KMS-11 (cell line): ENCODE data around the gene ITGAV.

Experiments
- H2AFZ ChIP-seq: fragments of 200-600 bp; sonication (generic); 2 replicates; pipeline ENCODE4 v1.6.1; 2016; ENCODE audit warnings: antibody characterized with exemption, mixed run types, low read depth
- H3K27ac ChIP-seq: fragments of 200-600 bp; sonication (generic); 2 replicates; pipeline ENCODE4 v1.6.1; 2016; ENCODE audit warnings: mild to moderate bottlenecking, mixed run types
- H3K27me3 ChIP-seq: fragments of 200-600 bp; sonication (generic); 2 replicates; pipeline ENCODE4 v1.6.1; 2017; ENCODE audit warnings: mild to moderate bottlenecking, low read depth, mixed run types, moderate library complexity; ENCODE audit not compliant: insufficient read depth
- H3K36me3 ChIP-seq: fragments of 200-600 bp; sonication (generic); 2 replicates; pipeline ENCODE4 v1.6.1; 2017; ENCODE audit warnings: mild to moderate bottlenecking, mixed run types; ENCODE audit not compliant: insufficient read depth
- H3K4me1 ChIP-seq: fragments of 200-600 bp; sonication (generic); 2 replicates; pipeline ENCODE4 v1.6.1; 2016; ENCODE audit warnings: mild to moderate bottlenecking, low read depth, mixed run types; ENCODE audit not compliant: poor library complexity, severe bottlenecking
- H3K4me2 ChIP-seq: fragments of 200-600 bp; sonication (generic); 2 replicates; pipeline ENCODE4 v1.7.0; 2016; ENCODE audit warnings: mild to moderate bottlenecking, mixed run types
- H3K4me3 ChIP-seq: fragments of 200-600 bp; sonication (generic); IDR thresholded peaks from 2 replicates; pipeline ENCODE4 v1.6.1; 2017; ENCODE audit warnings: low read depth, low read length, mixed read lengths; ENCODE audit not compliant: insufficient read depth
- H3K79me2 ChIP-seq: fragments of 200-600 bp; sonication (generic); 2 replicates; pipeline ENCODE4 v1.6.1; 2016; ENCODE audit warnings: low read depth, mixed run types; ENCODE audit not compliant: insufficient read depth
- H3K9ac ChIP-seq: fragments of 200-600 bp; sonication (generic); 2 replicates; pipeline ENCODE4 v1.6.1; 2016; ENCODE audit warnings: mild to moderate bottlenecking, mixed run types
- H4K20me1 ChIP-seq: fragments of 200-600 bp; sonication (generic); 2 replicates; pipeline ENCODE4 v1.6.1; 2016; ENCODE audit warnings: mild to moderate bottlenecking, mixed run types; ENCODE audit not compliant: insufficient read depth
- CTCF ChIP-seq: fragments of 200-600 bp; sonication (generic); conservative IDR thresholded peaks from 2 replicates; pipeline ENCODE4 v1.6.1; 2017; ENCODE audit warnings: low read depth, mild to moderate bottlenecking, antibody characterized with exemption, low read length, moderate library complexity, mixed read lengths

The ITGAV gene

DNA sequence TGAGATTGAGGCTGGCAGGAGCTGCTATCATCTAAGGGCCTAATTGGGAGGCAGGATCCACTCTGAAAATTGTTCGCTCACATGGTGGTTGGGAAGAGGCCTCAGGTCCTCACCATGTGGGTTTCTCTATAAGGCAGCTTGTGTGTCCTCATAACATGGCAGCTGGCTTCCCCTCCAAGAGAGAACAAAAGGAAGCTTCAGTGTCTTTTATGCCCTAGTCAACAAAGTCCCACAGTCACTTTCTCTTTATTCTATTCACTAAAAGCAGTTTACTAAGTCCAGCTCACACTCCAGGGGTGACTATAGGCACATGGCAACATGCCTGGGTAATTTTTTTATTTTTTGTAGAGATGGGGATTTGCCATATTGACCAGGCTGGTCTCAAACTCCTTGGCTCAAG lies 5.8 kb upstream of the ITGAV start:
- no peak overlapping the region for H2AFZ ChIP-seq
- no peak overlapping the region for H3K4me2 ChIP-seq
- H4K20me1 ChIP-seq = no peaks in the 10 kb centered on the region
- TF ChIP-seq CTCF = no peak
- no peak overlapping the region for H3K27ac ChIP-seq
- no peak overlapping the region for H3K4me3 ChIP-seq
- H3K4me1 ChIP-seq = peaks cover 4% of the 10 kb centered on the region
- H3K79me2 ChIP-seq = no peaks in the 10 kb centered on the region
- H3K9ac ChIP-seq = no peak overlapping the region
- no peaks in the 10 kb centered on the region for H3K27me3 ChIP-seq
- H3K36me3 ChIP-seq = no peaks in the 10 kb centered on the region

DNA sequence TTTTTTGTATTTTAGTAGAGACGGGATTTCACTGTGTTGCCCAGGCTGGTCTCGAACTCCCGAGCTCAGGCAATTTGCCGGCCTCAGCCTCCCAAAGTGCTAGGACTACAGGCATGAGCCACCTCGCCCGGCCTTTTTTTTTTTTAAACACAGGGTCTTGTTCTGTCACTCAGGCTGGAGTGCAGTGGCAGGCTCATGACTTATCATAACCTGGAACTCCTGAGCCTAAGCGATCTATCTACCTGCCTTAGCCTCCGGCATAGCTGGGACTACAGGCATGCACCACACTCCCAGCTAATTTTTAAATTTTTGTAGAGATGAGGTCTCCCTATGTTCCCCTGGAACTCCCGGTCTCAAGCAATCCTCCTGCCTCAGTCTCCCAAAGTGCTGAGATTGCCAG lies 1.4 kb upstream of the ITGAV start:
- no peak for TF ChIP-seq CTCF
- H4K20me1 ChIP-seq = no peaks in the 10 kb centered on the region
- 0 out of 2 replicates have a peak overlapping the region, but pooled peaks have one; percentile 99 for H2AFZ ChIP-seq
- H3K4me2 ChIP-seq = 0 out of 2 replicates have a peak overlapping the region, but pooled peaks have one; percentile 89
- no peak overlapping the region for H3K4me3 ChIP-seq
- peaks cover 28% of the 10 kb centered on the region for H3K79me2 ChIP-seq
- peaks cover 27% of the 10 kb centered on the region for H3K4me1 ChIP-seq
- H3K9ac ChIP-seq = no peak overlapping the region
- no peaks in the 10 kb centered on the region for H3K36me3 ChIP-seq
- H3K27ac ChIP-seq = no peak overlapping the region
- no peaks in the 10 kb centered on the region for H3K27me3 ChIP-seq

DNA sequence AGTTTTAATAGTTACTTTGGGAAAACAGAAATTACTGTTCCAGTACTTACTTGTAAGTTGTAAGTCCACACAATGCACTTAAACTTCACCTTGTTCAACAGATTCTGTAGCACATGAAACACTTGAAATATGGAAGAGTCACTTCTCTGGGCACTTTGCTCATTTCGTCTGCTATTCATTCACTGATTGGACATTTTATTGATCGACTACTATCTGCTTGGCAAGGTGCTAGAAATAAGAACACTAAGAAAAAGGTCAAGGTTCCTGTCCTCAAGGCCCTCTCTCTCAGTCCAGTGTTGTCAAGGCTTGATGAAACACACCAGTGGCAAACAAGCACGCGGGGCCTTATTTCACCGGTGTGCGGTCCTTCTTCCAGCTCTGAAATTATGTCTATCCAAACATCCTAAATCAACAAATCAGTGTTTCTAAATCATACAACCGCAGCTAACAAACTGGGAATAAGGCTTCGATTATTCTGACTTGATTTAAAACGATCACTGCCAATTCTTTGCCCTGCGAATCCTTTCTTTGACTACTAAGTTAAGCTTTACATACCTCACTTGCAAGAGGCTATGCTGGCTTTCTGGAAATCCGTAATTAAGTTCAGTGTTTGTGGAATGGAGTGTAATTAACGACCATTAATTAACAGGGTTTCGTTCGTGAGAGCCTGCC lies 780 bp upstream of the ITGAV start:
- Histone ChIP-seq H3K36me3 (no peaks in the 10 kb centered on the region), H3K27ac (peak overlapping the region; percentile 73), H3K4me2 (peak overlapping the region; percentile 89), H3K79me2 (peaks cover 32% of the 10 kb centered on the region), H3K4me3 (peak overlapping the region; percentile 79), H2AFZ (peak overlapping the region; percentile 99), H3K9ac (peak overlapping the region; percentile 72), H3K4me1 (peaks cover 27% of the 10 kb centered on the region), H4K20me1 (no peaks in the 10 kb centered on the region), H3K27me3 (no peaks in the 10 kb centered on the region)
- no peak for TF ChIP-seq CTCF

DNA sequence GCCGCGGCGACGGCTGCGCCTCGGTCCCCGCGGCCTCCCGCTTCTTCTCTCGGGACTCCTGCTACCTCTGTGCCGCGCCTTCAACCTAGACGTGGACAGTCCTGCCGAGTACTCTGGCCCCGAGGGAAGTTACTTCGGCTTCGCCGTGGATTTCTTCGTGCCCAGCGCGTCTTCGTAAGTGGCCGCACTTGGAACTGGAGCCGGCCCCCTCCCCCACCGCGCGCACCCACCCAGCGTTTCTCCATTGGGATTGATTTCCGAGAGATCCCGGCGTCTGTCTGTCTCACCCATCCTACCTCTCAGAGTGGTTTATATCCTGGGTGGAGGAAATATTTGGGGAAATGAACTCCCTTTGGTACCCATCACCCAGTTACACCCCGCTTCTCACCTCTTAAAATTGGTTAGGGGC lies 498 bp downstream of the ITGAV start:
- peak overlapping the region; percentile 72 for H3K9ac ChIP-seq
- H4K20me1 ChIP-seq = no peaks in the 10 kb centered on the region
- TF ChIP-seq CTCF = no peak
- H3K4me3 ChIP-seq = peak overlapping the region; percentile 95
- peaks cover 27% of the 10 kb centered on the region for H3K4me1 ChIP-seq
- H3K27me3 ChIP-seq = no peaks in the 10 kb centered on the region
- peak overlapping the region; percentile 89 for H3K4me2 ChIP-seq
- H3K36me3 ChIP-seq = no peaks in the 10 kb centered on the region
- H3K79me2 ChIP-seq = peaks cover 44% of the 10 kb centered on the region
- peak overlapping the region; percentile 73 for H3K27ac ChIP-seq
- H2AFZ ChIP-seq = peak overlapping the region; percentile 99
